Measurements from ENCODE around the gene PPIL1. TPM values are rescaled to one million over a fixed set of nuclear protein-coding genes. Genes with fewer than 3 reads are reported as not detected.
A peak's percentile ranks its signal among the peaks of the same experiment; 100 is the strongest.

Gene PPIL1
- total and polyA plus RNA-seq, 2 of the 13 experiments (the other 11 are each of a cell fraction or from before 2014, with no cell fraction given) = 74.2 to 144 TPM

GRCh38 chr6:36874443-36875249, at the start of gene PPIL1 (continued):
- TF ChIP-seq ZNF10 (CRISPR knock-in tag; IDR thresholded peaks at IDR 0.05; ENCODE audit: borderline replicate concordance, low read depth) = no peak
- 0 out of 2 replicates have a peak, but pooled peaks have one; percentile 2 for TF ChIP-seq HHEX (CRISPR knock-in tag; IDR thresholded peaks at IDR 0.05)
- 0 out of 2 replicates have a peak, but pooled peaks have one; percentile 27 for TF ChIP-seq PAXIP1 (CRISPR knock-in tag; conservative IDR thresholded peaks at IDR 0.05)
- TF ChIP-seq NRL (CRISPR knock-in tag; IDR thresholded peaks at IDR 0.05; ENCODE audit: borderline replicate concordance) = peak; percentile 99
- peak; percentile 85; the same call in 1 of the 2 replicates for TF ChIP-seq KAT7 (CRISPR knock-in tag; IDR thresholded peaks at IDR 0.05; ENCODE audit: borderline replicate concordance)
- TF ChIP-seq ZSCAN25 (CRISPR knock-in tag; IDR thresholded peaks at IDR 0.05) = peak; percentile 68
- TF ChIP-seq ZKSCAN8 (CRISPR knock-in tag; IDR thresholded peaks at IDR 0.05; ENCODE audit: borderline replicate concordance) = peak; percentile 77; the same call in 1 of the 2 replicates
- TF ChIP-seq PREB (CRISPR knock-in tag; IDR thresholded peaks at IDR 0.05) = no peak
- TF ChIP-seq ZC3H13 (CRISPR knock-in tag; IDR thresholded peaks at IDR 0.05) = no peak
- peak; percentile 76 for TF ChIP-seq HOXA5 (CRISPR knock-in tag; IDR thresholded peaks at IDR 0.05)
- TF ChIP-seq ZNF768 (CRISPR knock-in tag; IDR thresholded peaks at IDR 0.05) = peak; percentile 79
- TF ChIP-seq NAIF1 (CRISPR knock-in tag; IDR thresholded peaks at IDR 0.05; ENCODE audit: borderline replicate concordance) = no peak
- TF ChIP-seq ZBTB7B (CRISPR knock-in tag; IDR thresholded peaks at IDR 0.05) = peak; percentile 84
- TF ChIP-seq ISX (CRISPR knock-in tag; conservative IDR thresholded peaks at IDR 0.05) = no peak
- no peak for TF ChIP-seq TEAD2 (CRISPR knock-in tag; IDR thresholded peaks at IDR 0.05)
- peak; percentile 62; the same call in 1 of the 2 replicates for TF ChIP-seq ZNF639 (CRISPR knock-in tag; conservative IDR thresholded peaks at IDR 0.05)
- peak; percentile 75; the same call in 1 of the 2 replicates for TF ChIP-seq PCBP1 (IDR thresholded peaks at IDR 0.05; ENCODE audit: borderline replicate concordance, low read depth, low read length)
- peak; percentile 87; the same call in 1 of the 2 replicates for TF ChIP-seq ZNF225 (CRISPR knock-in tag; IDR thresholded peaks at IDR 0.05)
- TF ChIP-seq TP53 (CRISPR knock-in tag; conservative IDR thresholded peaks at IDR 0.05) = peak; percentile 76; the same call in 1 of the 2 replicates
- TF ChIP-seq ZNF18 (CRISPR knock-in tag; IDR thresholded peaks at IDR 0.05; ENCODE audit: insufficient replicate concordance) = no peak
- TF ChIP-seq ERF (CRISPR knock-in tag; IDR thresholded peaks at IDR 0.05) = peak; percentile 94
- no peak for TF ChIP-seq ZNF562 (CRISPR knock-in tag; IDR thresholded peaks at IDR 0.05; ENCODE audit: borderline replicate concordance)
- peak; percentile 98 for TF ChIP-seq KDM5A (IDR thresholded peaks at IDR 0.05; ENCODE audit: borderline replicate concordance, low read length)

Measured in HepG2 (cell line).